Gastroesophageal sphincter (tissue), 3 donors: ENCODE measurements around the gene SUN1.

Experiments
- CTCF ChIP-seq, 4 experiments: fragments of 200-600 bp in 2 of 4; fragments of 450-650 bp in 2 of 4; sonication (generic) in 1 of 4; IDR thresholded peaks; one replicate each; pipeline ENCODE4 v1.5.1; 2017 to 2019; ENCODE audit warnings: antibody characterized with exemption in 4 of 4, mild to moderate bottlenecking in 2 of 4, moderate library complexity in 2 of 4
- EP300 ChIP-seq: sonication (generic); formaldehyde crosslinking; IDR thresholded peaks from one replicate; pipeline ENCODE4 v1.6.1; 2017; ENCODE audit warnings: antibody characterized with exemption, mild to moderate bottlenecking

GRCh38 chr7:834277-834676 lies 2.0 kb downstream of the SUN1 start:
- TF ChIP-seq EP300 (no peak), CTCF (IDR thresholded peaks at IDR 0.05) (no peak)
